ENCODE data around the gene RETREG1. TPM values are rescaled to one million over a fixed set of nuclear protein-coding genes. Genes with fewer than 3 reads are reported as not detected.

The RETREG1 gene
- total and polyA plus RNA-seq, 2 experiments from 2014 or later, result 2.3 to 3.6 TPM

DNA sequence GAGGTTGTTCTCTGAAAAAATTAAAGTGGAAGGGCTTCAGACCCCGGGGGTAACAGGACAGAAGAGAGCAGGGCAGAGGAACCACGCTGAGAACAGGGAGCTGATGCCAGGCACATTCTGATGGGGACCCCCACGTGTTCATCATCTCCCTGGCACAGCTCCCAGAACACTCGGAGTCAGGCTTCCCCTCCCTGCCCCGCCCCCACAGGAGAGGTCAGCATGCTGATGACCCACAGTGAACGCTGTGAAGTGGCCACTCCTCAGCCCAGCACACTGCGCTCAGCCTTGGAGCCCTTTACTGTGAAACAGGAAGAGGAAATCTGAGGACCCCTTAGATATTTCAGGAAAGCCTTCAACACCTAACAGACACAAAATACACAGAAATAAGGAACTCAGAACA is 16.4 kb downstream of the RETREG1 start (continued):
- no peak for TF ChIP-seq ZNF114 (CRISPR knock-in tag; IDR thresholded peaks at IDR 0.05)

DNA sequence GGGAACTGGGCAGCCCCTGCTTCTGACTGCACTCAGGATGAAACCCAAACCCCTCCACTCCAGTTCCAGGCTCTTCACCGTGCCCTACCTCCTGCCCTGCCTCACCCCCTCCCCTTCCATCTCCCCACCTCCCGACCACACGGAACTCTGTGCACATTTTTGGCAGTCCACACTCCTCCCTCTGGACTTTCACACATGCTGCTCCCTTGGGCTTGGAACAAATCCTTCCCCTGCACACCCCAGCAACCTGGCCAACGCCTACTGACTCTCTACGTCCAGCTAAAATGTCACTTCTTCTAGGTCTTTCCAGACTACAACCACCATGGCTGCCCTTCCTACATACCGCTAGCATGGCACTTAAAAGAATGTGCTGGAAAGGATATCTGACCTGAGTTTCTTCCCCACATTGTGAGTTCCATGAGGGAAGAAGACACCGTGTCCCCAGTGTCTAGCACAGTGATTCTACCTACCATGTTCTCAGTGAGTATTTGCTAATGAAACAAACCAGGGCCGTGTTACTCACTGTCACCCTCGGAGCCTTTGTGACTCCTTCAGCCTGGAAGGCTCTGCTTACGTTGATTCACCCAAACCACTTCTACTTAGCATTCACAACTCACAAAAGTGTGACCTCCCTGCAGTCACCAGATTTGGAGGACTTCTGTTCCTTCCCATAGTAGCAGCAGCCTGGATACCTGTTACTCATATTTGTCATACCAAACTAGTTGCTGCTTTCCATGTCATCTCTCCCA is 18.7 kb downstream of the RETREG1 start:
- peaks cover 3% of the 10 kb centered on the region for H3K27me3 Mint-ChIP-seq (ENCODE audit: insufficient read depth, low read depth, poor library complexity)
- no peak overlapping the region for H2AFZ ChIP-seq
- TF ChIP-seq JUNB (IDR thresholded peaks at IDR 0.05; ENCODE audit: unreplicated experiment) (no peak), ZNF114 (CRISPR knock-in tag; IDR thresholded peaks at IDR 0.05) (no peak), CTCF (conservative IDR thresholded peaks at IDR 0.05; ENCODE audit: low read depth in 2 of 2) (no peak), EZH2phosphoT487 (IDR thresholded peaks at IDR 0.05; ENCODE audit: unreplicated experiment) (no peak), CREB1 (CRISPR knock-in tag; IDR thresholded peaks at IDR 0.05; ENCODE audit: low read depth) (no peak), EZH2 (IDR thresholded peaks at IDR 0.05; ENCODE audit: low read depth, unreplicated experiment) (no peak), POLR2AphosphoS5 (IDR thresholded peaks at IDR 0.05; ENCODE audit: low read depth) (no peak), ZNF331 (CRISPR knock-in tag; IDR thresholded peaks at IDR 0.05; ENCODE audit: low read depth) (no peak), STAT1 (IDR thresholded peaks at IDR 0.05; ENCODE audit: unreplicated experiment) (no peak), NANOG (IDR thresholded peaks at IDR 0.05; ENCODE audit: borderline replicate concordance) (no peak)
- TF ChIP-seq, protein P1, sequence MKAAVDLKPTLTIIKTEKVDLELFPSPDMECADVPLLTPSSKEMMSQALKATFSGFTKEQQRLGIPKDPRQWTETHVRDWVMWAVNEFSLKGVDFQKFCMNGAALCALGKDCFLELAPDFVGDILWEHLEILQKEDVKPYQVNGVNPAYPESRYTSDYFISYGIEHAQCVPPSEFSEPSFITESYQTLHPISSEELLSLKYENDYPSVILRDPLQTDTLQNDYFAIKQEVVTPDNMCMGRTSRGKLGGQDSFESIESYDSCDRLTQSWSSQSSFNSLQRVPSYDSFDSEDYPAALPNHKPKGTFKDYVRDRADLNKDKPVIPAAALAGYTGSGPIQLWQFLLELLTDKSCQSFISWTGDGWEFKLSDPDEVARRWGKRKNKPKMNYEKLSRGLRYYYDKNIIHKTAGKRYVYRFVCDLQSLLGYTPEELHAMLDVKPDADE (IDR thresholded peaks at IDR 0.05), result no peak
- TF ChIP-seq, protein P2, sequence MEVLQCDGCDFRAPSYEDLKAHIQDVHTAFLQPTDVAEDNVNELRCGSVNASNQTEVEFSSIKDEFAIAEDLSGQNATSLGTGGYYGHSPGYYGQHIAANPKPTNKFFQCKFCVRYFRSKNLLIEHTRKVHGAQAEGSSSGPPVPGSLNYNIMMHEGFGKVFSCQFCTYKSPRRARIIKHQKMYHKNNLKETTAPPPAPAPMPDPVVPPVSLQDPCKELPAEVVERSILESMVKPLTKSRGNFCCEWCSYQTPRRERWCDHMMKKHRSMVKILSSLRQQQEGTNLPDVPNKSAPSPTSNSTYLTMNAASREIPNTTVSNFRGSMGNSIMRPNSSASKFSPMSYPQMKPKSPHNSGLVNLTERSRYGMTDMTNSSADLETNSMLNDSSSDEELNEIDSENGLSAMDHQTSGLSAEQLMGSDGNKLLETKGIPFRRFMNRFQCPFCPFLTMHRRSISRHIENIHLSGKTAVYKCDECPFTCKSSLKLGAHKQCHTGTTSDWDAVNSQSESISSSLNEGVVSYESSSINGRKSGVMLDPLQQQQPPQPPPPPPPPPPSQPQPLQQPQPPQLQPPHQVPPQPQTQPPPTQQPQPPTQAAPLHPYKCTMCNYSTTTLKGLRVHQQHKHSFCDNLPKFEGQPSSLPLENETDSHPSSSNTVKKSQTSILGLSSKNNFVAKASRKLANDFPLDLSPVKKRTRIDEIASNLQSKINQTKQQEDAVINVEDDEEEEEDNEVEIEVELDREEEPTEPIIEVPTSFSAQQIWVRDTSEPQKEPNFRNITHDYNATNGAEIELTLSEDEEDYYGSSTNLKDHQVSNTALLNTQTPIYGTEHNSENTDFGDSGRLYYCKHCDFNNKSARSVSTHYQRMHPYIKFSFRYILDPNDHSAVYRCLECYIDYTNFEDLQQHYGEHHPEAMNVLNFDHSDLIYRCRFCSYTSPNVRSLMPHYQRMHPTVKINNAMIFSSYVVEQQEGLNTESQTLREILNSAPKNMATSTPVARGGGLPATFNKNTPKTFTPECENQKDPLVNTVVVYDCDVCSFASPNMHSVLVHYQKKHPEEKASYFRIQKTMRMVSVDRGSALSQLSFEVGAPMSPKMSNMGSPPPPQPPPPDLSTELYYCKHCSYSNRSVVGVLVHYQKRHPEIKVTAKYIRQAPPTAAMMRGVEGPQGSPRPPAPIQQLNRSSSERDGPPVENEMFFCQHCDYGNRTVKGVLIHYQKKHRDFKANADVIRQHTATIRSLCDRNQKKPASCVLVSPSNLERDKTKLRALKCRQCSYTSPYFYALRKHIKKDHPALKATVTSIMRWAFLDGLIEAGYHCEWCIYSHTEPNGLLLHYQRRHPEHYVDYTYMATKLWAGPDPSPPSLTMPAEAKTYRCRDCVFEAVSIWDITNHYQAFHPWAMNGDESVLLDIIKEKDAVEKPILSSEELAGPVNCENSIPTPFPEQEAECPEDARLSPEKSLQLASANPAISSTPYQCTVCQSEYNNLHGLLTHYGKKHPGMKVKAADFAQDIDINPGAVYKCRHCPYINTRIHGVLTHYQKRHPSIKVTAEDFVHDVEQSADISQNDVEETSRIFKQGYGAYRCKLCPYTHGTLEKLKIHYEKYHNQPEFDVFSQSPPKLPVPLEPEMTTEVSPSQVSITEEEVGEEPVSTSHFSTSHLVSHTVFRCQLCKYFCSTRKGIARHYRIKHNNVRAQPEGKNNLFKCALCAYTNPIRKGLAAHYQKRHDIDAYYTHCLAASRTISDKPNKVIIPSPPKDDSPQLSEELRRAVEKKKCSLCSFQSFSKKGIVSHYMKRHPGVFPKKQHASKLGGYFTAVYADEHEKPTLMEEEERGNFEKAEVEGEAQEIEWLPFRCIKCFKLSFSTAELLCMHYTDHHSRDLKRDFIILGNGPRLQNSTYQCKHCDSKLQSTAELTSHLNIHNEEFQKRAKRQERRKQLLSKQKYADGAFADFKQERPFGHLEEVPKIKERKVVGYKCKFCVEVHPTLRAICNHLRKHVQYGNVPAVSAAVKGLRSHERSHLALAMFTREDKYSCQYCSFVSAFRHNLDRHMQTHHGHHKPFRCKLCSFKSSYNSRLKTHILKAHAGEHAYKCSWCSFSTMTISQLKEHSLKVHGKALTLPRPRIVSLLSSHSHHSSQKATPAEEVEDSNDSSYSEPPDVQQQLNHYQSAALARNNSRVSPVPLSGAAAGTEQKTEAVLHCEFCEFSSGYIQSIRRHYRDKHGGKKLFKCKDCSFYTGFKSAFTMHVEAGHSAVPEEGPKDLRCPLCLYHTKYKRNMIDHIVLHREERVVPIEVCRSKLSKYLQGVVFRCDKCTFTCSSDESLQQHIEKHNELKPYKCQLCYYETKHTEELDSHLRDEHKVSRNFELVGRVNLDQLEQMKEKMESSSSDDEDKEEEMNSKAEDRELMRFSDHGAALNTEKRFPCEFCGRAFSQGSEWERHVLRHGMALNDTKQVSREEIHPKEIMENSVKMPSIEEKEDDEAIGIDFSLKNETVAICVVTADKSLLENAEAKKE (CRISPR knock-in tag; IDR thresholded peaks at IDR 0.05), result no peak
- no peaks in the 10 kb centered on the region for H3K27me3 ChIP-seq (ENCODE audit: insufficient read depth)
- no peaks in the 10 kb centered on the region for H4K20me1 ChIP-seq (replicated peaks; ENCODE audit: insufficient read depth)
- no peak for DNase-seq (ENCODE audit: low spot score)
- H3K36me3 Mint-ChIP-seq (ENCODE audit: low read depth), result no peaks in the 10 kb centered on the region
- H3K27ac Mint-ChIP-seq, result no peak overlapping the region; the same call in 1 of the 2 replicates
- H3K27ac ChIP-seq (ENCODE audit: low read depth), result no peak overlapping the region
- peaks cover 10% of the 10 kb centered on the region for H3K4me1 ChIP-seq (ENCODE audit: insufficient read depth)
- H3F3A ChIP-seq (replicated peaks; ENCODE audit: low read depth), result no peaks in the 10 kb centered on the region
- H3K4me3 ChIP-seq, result no peak overlapping the region
- no peaks in the 10 kb centered on the region for H3K9me3 Mint-ChIP-seq
- 0 out of 2 replicates have a peak, but pooled peaks cover 3% of the 10 kb centered on the region for H3K9me2 ChIP-seq (ENCODE audit: insufficient read depth)
- no peak overlapping the region for H3K4me3 Mint-ChIP-seq
- H3K4me2 ChIP-seq, result no peak overlapping the region
- no peaks in the 10 kb centered on the region for H3K36me3 ChIP-seq (ENCODE audit: insufficient read depth)
- no peaks in the 10 kb centered on the region for H3K79me2 ChIP-seq (replicated peaks; ENCODE audit: insufficient read depth)
- no peak for ATAC-seq
- peaks cover 9% of the 10 kb centered on the region for H3K4me1 Mint-ChIP-seq

Measured in GM23338 (cell line).